Hematopoietic multipotent progenitor cell treated with erythropoietin and hydrocortisone succinate and interleukin-3 and kit ligand, for 6 days (in vitro differentiated cells): ENCODE measurements around the gene HIRA.
"Not testable (repeated sequence)": the region's sequence is repeated elsewhere in the genome, so short reads cannot be mapped to it uniquely, and the experiment has no call there.

Source experiments
- DNase-seq: peaks from one replicate; pipeline ENCODE4 v3.0.0-alpha.2; 2015

Gene HIRA

DNA sequence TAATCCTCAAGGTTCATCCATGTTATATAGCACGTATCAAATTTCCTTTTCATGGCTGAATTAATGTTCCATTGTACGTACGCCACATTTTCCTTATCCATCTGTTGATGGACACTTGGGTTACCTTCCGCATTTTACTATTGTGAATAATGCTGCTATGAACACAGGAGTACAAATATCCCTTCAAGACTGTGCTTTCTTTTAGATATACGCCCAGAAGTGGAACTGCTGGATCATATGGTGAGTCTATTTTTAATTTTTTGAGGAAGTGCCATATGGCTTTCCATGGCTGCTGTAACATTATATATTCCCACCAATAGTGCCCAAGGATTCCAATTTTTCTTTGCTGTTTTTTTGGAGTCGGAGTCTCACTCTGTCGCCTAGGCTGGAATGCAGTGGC, 6.8 kb upstream of the HIRA start:
- no peak for DNase-seq

DNA sequence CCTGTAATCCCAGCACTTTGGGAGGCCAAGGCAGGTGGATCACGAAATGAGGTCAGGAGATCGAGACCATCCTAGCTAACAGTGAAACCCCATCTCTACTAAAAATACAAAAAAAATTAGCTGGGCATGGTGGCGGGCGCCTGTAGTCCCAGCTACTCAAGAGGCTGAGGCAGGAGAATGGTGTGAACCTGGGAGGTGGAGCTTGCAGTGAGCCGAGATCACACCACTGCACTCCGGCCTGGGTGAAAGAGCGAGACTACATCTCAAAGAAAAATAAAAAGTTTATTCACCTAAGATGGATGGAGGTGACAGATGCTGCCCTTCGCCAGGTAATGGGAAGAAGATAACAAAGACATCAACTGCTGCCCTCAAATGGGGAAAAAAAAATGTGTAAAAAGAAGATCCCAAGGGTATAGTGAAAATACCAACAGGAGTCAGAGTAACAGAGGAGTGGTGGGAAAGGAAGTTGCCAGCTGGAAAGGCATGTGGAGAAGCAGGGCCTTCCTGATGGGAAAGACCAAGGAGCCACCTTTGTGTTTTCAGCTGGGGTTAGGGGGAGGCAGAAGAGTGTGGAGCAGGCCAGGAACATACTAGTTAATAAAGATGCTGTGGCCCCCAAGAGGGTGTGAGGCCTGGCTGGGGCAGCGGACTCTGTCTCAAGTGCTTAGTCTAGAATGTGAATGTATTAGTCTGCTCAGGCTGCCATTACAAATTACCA, 5.1 kb upstream of the HIRA start:
- not testable (repeated sequence) for DNase-seq

GRCh38 chr22:19434829-19435580, 3.5 kb upstream of the HIRA start:
- no peak for DNase-seq

- DNase-seq = no peak
These were observed 2.9 kb upstream of the HIRA start for GRCh38 chr22:19434401-19434800.

GRCh38 chr22:19432133-19432851, 759 bp upstream of the HIRA start, which contains the start of gene MRPL40:
Gene MRPL40, plus strand, starts transcription at chr22:19432545. Its CDS starts 10 bp downstream, at chr22:19432555.
- DNase-seq = peak; percentile 97

DNA sequence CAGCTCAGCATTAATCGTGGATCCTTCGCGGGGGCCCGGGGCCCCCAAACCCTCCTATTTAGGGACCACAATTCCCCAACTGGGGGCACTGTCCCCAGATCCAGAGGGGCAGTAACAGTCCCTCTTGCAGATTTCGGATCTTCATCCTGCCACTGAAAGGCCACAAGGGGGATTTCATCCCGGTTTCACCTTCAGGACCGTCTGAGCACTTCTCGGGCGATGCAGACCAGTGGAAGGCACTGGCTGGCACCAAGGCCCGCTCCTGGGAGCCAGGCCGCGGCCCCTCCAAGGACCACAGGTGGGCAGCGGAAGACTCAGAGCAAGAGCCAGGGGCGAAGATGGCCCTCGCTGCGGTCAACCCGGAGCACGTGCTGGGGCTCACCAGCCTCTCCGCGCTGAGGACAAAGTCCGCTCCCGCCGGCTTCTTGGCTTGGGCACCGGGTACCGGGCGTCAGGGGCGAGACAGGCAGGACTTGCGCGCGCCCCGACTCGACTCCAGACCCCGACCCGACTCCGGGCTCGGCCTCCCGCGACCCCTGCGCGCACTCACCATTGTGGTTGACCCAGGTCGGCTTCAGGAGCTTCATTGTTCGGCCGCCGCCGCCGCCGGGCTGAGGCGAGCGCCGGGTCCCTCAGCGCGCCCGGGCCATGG, 517 bp downstream of the HIRA start:
- DNase-seq = peak; percentile 68

DNA sequence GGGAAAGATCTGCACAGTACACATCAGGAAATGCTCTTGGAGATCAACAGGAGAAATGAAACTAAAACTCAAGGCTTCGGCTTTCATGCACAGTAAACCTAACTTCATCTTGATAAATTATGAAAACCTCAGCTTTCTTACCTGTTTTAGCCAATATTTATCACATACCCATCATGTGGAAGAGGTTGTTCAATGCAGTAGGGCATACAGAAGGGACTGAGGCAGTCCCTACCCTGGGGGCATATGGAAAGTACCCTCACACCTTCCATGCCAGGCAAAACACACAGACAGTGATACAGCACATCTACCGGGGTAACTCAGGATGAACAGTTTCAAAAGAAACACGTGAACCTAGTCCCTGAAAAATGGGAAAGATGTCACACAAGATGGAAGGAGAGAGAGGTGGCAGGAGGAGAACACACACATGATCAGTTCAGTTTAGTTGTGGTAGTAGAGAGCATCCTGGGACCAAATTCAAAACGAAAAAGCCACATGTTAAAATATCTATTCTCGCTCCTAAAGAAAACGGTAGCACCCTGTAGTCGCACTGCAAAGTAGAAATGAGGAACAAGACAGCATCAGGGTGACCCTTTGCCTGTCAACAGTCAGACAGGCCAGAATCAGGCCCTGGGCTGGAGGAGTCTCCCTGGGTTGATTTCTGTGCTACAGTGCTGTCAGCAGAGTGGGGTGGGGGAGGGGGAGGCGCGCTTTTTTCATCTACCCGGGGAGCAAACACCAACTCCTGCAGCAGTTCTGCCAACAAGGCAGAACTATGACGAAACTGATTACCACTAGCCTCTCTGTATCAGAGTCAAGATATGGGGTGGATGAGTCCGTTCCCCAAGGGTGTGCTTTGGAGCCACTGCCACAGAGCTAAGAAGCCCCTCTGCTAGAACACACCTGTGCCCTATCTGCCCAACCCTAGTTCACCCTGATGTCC, 1.3 kb downstream of the HIRA start:
- peak; percentile 91 for DNase-seq

- DNase-seq = no peak
These were observed 7.4 kb downstream of the HIRA start for GRCh38 chr22:19424186-19424500.

- no peak for DNase-seq
These were observed 8.9 kb downstream of the HIRA start for GRCh38 chr22:19422440-19423301.

- no peak for DNase-seq
These were observed 11.2 kb downstream of the HIRA start for GRCh38 chr22:19420321-19420720.

GRCh38 chr22:19419464-19420178, 11.9 kb downstream of the HIRA start:
- DNase-seq = peak; percentile 95

DNA sequence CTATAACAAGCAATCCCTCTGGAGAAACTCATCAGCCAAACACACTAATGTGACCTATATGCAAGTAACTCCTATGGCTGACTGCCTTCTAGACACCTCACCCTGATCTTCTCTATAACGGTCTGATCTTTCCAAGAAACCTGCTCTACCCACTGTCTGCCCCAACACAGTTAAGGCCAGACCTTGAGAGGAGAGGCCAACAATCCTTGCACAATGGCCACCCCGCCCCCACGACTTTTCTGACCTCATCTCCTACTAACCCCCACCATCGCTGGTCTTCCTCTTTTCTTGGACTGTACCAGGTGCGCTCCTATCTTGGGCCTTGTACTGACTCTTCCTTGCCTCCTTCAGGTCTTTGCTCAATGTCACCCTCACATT, 12.5 kb downstream of the HIRA start:
- peak; percentile 92 for DNase-seq

DNA sequence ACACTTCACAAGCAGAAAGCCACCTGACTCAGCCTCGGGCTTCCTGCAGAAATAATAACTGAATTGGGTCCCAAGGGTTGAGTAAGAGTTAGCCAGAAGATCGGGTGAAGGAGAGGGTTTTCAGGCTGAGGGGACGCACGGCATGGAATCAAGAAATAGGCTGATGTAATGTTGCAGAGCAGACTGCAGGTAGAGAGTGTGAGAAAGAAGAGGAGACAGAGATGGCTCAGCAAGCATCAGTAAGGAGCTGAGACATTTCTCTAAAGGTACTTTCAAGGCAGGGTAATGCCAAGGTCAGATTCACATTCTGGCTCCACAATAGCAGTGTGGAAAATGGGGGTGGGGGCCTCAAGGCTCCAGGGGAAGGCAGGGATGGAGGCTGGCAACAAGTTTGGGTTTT, 18.6 kb downstream of the HIRA start:
- no peak for DNase-seq

DNA sequence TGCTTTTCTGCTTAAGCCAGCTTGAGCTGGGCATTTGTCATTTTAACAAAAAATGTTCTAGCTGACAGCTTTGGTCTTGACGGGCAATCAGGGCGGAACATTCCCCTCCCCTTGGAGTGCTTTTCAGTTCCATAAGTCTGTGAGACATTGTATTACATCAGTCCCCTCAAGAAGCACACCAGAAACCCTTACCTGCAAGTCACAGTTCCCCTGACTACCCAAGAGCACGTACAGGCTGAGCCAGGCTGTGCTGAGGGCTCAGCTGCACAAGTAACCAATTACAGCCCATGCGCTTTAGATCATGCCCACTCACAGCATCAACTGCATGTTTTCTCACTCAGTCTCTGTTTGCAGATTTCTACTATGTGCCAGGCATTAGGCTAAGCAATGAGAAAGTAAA, 19.1 kb downstream of the HIRA start:
- no peak for DNase-seq

- no peak for DNase-seq
These were observed 19.9 kb downstream of the HIRA start for GRCh38 chr22:19411690-19412045.

DNA sequence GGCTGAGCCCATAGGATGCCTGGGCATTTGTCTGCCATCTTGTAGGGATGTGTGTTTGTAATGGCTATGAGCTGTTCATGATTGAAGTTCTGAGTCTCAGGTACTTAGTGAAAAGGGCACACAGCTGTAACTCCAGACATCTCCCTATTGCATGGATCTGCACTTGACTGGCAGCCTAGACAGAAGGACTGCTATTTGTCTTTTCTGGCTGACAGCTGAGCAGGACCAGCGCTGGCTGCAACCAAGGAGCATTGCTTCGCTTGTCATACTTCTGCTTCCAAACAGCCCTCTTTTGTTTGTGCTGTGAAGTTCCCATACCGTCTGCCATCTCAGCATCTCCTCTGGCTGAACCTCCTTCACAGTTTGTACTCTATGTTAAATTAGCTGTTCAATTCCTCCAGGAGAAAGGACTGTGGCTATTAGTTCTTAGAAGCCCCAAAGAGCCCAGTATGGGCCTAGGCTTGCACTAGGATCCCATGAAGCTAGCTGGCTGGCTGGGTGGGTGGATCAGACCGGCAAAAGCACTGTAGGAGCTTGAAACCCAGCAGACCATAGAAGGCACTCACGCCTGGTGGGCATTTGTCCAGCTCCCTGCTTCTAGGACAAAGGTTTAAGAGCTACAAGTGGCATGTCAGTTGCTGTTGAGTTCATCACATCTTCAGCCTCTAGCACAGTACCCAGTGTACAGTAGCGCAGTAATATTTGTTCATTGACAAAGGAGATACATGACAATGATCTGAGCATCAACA, 20.4 kb downstream of the HIRA start:
- DNase-seq = no peak

- DNase-seq = peak; percentile 81
These were observed 23.6 kb downstream of the HIRA start for GRCh38 chr22:19407649-19408606.

GRCh38 chr22:19406846-19407245, 24.7 kb downstream of the HIRA start:
- DNase-seq = no peak
